ENCODE measurements around the gene ALG12. TPM values are rescaled to one million over a fixed set of nuclear protein-coding genes. Genes with fewer than 3 reads are reported as not detected.

ALG12 gene
- total RNA-seq, 2 experiments from 2014 or later, result 11.4 to 11.7 TPM

DNA sequence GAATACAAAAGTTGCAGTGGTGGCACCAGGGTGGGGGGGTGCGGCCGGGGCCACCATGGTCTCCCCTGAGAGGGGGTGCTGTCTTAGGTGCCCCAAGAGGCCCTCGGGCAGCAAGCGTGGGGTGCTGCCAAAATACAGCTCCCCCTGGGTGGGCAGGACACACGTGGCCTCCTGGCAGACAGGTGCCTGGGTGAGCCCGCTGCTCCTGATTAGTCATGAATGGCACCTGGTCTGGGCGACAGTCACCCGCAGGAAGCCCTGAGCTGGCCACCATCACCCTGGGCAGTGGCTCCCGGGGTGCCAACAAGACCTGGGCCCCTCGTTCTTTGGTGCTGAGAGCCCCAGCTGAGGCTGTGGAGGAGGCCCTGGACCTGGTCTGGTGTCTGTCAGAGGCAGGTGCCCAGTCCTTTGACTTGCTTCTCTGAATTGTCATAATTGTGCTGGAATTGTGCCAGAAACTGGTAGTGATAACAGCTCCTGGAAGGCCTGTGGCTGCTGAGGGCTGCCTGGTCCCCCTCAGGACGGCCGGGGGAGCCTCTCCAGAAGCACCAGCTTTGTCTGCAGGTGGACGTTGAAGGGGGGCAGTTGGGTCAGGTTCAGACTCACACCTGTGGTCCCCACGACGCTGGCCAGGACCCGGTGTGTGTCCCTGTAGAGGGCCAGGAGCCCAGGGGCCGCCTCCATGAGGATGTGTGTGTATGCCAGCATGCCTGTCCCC lies 14.8 kb downstream of the ALG12 start:
- intact Hi-C loops (cut with micrococcal nuclease; ENCODE audit: unreplicated experiment), result no loop called here
- CTCF ChIA-PET (ENCODE audit: unreplicated experiment), result no interaction called here
- Histone ChIP-seq H3K9me2 (ENCODE audit: insufficient read depth, low read length) (no peaks in the 10 kb centered on the region), H3K4me2 (ENCODE audit: low read length) (no peak overlapping the region), H3K4me1 (ENCODE audit: insufficient read depth, low read length, poor library complexity, severe bottlenecking) (no peaks in the 10 kb centered on the region), H3K36me3 (ENCODE audit: insufficient read depth, low read length) (peaks cover 58% of the 10 kb centered on the region), H4K20me1 (ENCODE audit: insufficient read depth, low read length) (no peaks in the 10 kb centered on the region), H3K79me2 (ENCODE audit: insufficient read depth, low read depth, low read length) (no peaks in the 10 kb centered on the region), H3K9me3 (ENCODE audit: low read length) (no peaks in the 10 kb centered on the region), H3K27ac (ENCODE audit: low read depth, low read length, poor library complexity, severe bottlenecking) (no peak overlapping the region), H3K4me3 (ENCODE audit: low read depth, low read length, poor library complexity, severe bottlenecking) (no peak overlapping the region), H2AFZ (ENCODE audit: low read length) (no peak overlapping the region)
- POLR2A ChIA-PET, result no interaction called here
- no peak for DNase-seq (ENCODE audit: low spot score)
- no TSS peak for BruUV-seq (replicated peaks)
- TF ChIP-seq CTCF (conservative IDR thresholded peaks at IDR 0.05; ENCODE audit: low read length) (no peak), EZH2phosphoT487 (IDR thresholded peaks at IDR 0.05; ENCODE audit: borderline replicate concordance, low read depth, low read length) (no peak)

- no peak for TF ChIP-seq EZH2phosphoT487 (IDR thresholded peaks at IDR 0.05; ENCODE audit: borderline replicate concordance, low read depth, low read length)
- no peak for TF ChIP-seq CTCF (conservative IDR thresholded peaks at IDR 0.05; ENCODE audit: low read length)
- Histone ChIP-seq H3K4me2 (ENCODE audit: low read length) (no peak overlapping the region), H3K36me3 (ENCODE audit: insufficient read depth, low read length) (peaks cover 62% of the 10 kb centered on the region), H3K9me3 (ENCODE audit: low read length) (no peaks in the 10 kb centered on the region), H3K4me1 (ENCODE audit: insufficient read depth, low read length, poor library complexity, severe bottlenecking) (no peaks in the 10 kb centered on the region), H3K9me2 (ENCODE audit: insufficient read depth, low read length) (no peaks in the 10 kb centered on the region), H3K27ac (ENCODE audit: low read depth, low read length, poor library complexity, severe bottlenecking) (no peak overlapping the region), H2AFZ (ENCODE audit: low read length) (no peak overlapping the region), H4K20me1 (ENCODE audit: insufficient read depth, low read length) (no peaks in the 10 kb centered on the region), H3K79me2 (ENCODE audit: insufficient read depth, low read depth, low read length) (no peaks in the 10 kb centered on the region), H3K4me3 (ENCODE audit: low read depth, low read length, poor library complexity, severe bottlenecking) (no peak overlapping the region)
- intact Hi-C loops (cut with micrococcal nuclease; ENCODE audit: unreplicated experiment), result no loop called here
- DNase-seq (ENCODE audit: low spot score), result no peak
- CTCF ChIA-PET (ENCODE audit: unreplicated experiment), result no interaction called here
- BruUV-seq (replicated peaks), result no TSS peak
- POLR2A ChIA-PET, result no interaction called here
Observed at GRCh38 chr22:49901457-49901856, 16.8 kb downstream of the ALG12 start.

GRCh38 chr22:49900441-49901230 lies 17.6 kb downstream of the ALG12 start:
- H2AFZ ChIP-seq (ENCODE audit: low read length), result no peak overlapping the region
- no peak overlapping the region for H3K4me3 ChIP-seq (ENCODE audit: low read depth, low read length, poor library complexity, severe bottlenecking)
- intact Hi-C loops (cut with micrococcal nuclease; ENCODE audit: unreplicated experiment), result no loop called here
- TF ChIP-seq CTCF (conservative IDR thresholded peaks at IDR 0.05; ENCODE audit: low read length) (no peak), EZH2phosphoT487 (IDR thresholded peaks at IDR 0.05; ENCODE audit: borderline replicate concordance, low read depth, low read length) (no peak)
- H3K4me2 ChIP-seq (ENCODE audit: low read length), result no peak overlapping the region
- H3K36me3 ChIP-seq (ENCODE audit: insufficient read depth, low read length), result peaks cover 62% of the 10 kb centered on the region
- DNase-seq (ENCODE audit: low spot score), result no peak
- no TSS peak for BruUV-seq (replicated peaks)
- ChIA-PET POLR2A (no interaction called here), CTCF (ENCODE audit: unreplicated experiment) (no interaction called here)
- H3K9me2 ChIP-seq (ENCODE audit: insufficient read depth, low read length), result no peaks in the 10 kb centered on the region
- no peaks in the 10 kb centered on the region for H4K20me1 ChIP-seq (ENCODE audit: insufficient read depth, low read length)
- no peaks in the 10 kb centered on the region for H3K9me3 ChIP-seq (ENCODE audit: low read length)
- no peaks in the 10 kb centered on the region for H3K4me1 ChIP-seq (ENCODE audit: insufficient read depth, low read length, poor library complexity, severe bottlenecking)
- no peaks in the 10 kb centered on the region for H3K79me2 ChIP-seq (ENCODE audit: insufficient read depth, low read depth, low read length)
- no peak overlapping the region for H3K27ac ChIP-seq (ENCODE audit: low read depth, low read length, poor library complexity, severe bottlenecking)

Measured in OCI-LY7 (cell line).